DMS53 treated with DMSO at 0.1 percent for 48 hours (cell line): ENCODE measurements around the gene LHX1.

Experiments
- DNase-seq: peaks from one replicate; lab custom pipeline; 2025; ENCODE audit not compliant: unreplicated experiment; lab: John Stamatoyannopoulos, UW

Gene LHX1

DNA sequence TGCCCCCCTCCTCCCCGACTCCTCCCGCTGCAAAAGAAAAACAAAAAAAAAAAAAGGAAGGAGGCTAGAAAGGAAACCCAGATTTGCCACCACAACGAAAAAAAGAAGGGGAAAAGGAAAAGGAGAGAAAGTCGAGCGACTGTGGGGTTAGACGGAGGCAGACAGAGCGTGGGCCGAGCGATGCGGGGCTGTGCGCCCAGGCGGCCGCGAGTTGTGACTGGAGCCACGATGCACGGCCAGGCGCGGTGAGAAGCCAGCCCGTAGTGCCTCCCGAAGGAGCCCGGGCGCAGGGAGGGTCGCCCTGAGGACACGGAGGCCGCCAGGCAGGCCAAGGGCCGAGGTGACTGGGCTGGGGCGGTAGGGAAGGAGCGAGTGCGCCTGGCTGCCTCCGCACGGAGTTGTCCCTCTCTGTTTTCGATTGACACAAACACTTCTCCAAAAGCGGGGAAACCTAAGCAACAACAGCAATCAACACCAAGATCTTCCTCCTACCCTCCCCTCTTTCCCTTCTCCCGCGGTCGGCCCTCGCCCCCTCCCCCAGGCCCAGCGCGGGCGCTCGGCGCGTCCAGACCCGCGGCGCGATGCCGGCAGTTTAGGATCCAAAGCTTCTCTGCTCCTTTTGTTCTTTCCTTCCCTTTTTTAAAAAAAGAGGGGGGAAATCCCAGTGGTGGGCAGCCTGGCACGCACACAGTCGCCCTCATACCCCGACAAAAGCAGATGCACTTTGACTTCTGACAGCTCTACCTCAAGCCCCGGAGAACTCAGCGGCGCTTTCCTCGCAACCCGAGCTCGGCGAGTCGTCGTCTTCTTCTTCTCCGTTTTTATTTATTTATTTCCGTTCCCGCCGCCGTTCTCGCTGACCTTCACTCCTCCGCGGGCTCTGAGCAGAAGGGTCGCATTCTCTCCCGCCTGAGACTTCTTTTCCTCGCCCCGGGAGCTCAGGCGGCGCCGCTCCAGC lies at the start of gene LHX1:
LHX1 (plus strand) TSS at position 475 of the 958 bp plus-strand sequence. CDS start 723 bp downstream, outside the sequence.
- DNase-seq, result no peak

DNA sequence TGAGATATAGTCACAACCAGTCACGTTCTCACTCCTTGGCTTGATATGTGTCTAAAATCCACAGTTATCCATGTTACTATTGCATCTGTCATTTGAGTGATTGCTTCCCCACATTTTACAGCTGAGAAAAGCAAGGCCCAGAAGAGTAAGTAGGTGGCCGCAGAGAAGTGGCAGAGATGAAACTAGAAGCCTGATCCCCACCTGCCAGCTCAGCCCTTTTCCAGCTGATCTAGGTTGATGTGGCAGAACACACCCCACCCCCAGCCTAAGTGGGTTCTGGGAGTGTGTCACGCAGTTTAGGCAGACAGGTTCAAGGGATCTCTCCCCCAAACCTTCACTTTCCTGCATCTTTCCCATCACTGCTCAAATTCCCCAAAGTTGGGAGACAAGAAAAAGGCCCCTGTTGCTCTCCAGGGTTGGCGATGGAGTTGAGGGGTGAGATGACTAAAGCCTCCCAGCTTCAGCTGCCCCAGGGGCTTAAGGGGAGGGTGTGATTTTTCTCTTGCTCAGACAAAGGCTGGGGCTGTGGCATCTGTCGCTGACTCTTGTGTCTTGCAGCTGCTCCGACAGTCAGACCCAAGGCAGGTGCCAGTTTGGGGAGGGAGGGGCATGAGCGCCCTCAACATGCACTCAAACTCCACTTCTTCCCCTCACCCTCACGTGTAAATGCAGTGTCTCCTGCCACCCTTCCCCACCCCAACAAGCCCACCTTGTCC lies 48.9 kb upstream of the LHX1 start:
- no peak for DNase-seq

DNA sequence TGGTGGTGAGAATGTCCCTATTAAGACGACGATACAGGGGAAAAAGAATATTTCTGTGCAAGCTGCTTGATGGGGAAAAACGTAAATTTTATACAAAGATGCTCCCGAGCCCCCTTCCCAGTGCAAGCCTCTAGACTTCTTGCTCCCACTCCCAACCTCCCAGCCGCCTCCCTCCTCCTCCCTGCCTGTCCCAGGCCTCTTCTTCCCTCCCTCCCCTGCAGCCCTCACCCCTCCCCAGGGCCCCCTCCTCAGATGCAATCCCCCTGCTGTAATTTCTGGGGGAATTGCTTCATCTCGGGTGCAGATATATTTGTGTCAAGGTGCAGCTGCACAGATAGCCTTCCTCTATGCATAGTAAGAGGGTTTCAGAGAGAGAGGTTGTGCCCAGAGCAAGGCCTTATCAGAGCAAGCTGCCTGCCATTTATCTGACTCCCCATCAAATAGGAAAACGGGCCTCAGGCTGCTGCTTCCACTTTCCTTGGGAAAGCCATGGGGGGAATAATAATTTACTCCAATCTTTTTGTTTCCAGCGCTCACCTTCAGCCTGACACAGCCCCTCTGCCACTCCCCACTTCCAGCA lies 47.4 kb upstream of the LHX1 start:
- DNase-seq, result no peak

DNA sequence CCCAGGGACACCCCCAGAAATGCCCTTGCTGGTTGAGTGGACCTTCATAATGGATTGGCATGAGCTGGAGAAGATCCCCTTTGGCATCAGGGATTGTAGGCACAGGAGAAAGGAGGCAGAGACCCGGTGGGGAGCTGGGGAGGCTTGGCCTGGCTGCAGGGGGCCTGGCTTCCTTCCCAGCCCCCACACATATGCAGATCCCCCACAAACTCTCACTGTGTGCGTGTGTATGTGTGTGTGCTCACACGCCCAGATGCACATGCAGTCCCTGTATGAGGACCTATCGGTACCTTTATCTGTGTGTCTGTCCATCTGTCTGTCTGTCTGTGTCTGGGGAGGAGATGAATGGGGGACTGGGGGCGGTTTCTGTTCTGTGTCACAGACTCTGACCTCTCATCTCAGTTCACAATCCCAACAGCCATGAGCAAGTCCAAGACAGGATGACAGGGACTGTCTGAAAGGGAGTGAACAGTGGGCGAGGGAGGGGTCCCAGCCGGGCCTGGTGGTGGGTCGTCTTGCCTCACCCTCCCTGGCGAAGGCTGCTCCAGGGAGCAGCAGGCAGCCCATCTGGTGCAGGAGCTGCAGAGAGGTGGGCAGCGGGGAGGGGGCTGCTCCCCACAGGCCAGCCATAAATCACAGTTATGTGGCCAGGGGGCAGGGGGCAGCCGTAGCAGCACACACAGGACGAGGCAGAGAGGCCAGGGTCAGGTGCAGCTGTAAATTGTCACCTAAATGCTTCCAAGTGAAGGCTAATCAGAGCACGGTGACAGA lies 46.7 kb upstream of the LHX1 start:
- DNase-seq, result no peak

DNA sequence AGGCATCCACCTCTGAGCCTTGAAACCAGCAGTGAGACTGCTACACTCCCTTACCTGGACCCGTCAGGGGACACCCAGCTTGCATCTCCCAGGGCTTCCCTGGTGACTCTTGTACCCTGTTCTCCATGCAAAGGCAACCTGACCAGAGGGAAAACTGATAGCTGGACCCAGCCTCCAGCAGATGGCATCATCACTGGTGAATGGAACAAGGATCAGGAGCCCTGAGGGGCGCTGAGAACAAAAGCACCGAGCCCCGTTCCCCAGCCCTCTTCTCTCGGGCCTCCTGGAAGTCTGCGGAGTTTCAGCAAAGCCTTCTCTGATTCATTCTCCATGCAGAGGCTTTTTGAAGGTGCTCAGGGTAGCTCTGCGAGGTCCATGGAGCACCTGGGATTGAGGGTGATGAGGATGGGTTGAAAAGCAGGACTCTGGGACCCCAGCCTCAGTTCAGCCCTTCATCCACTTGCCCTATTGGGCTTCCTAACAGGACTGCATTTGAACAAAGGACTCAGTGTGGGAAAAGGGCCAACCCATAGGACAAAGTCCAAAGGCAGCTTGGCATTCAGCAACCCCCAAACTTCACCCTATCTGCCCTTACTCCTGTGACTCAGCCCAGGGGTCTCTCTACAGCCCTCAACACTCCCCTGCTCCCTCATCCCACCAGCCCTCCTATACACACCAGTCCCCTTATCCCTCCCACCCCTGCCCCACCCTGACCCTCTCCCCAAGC lies 45.0 kb upstream of the LHX1 start:
- no peak for DNase-seq

GRCh38 chr17:36894177-36894576 lies 43.1 kb upstream of the LHX1 start:
- DNase-seq, result no peak

GRCh38 chr17:36894925-36895324 lies 42.4 kb upstream of the LHX1 start:
- no peak for DNase-seq

DNA sequence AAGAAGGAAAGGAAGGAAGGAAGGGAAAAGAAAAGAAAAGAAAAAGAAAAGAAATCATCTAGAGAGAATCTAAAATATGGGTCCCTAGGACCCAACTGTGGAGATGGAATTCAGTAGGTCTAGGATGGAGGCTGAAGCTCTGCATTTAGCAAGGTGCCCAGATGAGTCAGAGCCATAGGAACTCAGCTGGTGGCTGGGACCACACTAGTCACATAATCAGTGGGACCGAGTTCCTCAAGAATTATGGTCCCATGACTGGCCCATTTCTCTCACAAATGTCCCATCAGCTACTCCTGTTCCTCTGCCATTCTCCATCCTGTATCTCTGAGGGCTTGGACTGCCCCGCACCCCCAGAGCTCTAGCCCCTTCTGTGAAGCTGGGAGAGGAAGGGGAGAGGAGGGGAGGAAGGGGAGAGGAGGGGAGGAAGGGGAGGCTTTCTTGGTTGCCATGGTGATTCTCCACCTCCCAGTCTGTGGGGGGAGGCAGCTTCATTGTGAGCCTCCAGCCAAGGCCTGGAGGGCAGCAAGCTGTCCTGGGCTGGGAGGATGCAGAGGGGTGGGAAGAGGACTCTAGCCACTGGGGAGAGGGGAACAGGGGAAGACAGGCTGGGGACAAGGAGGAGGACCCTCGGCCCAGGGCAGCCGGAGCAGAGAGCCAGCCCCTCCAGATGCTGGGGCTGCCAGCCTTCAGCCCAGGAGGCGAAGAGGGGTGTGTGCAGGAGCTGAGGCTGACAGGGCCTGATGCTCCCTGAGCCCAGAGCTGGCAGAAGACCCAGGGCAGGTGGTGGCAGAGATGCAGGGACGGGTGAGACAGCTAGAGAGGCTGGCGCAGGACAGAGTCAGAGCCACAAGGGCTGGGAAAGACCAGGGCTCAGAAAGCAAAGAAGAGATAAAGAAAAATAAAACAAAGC lies 37.8 kb upstream of the LHX1 start:
- no peak for DNase-seq

- DNase-seq, result no peak
These were observed 37.1 kb upstream of the LHX1 start for GRCh38 chr17:36900160-36900512.

- no peak for DNase-seq
These were observed 35.8 kb upstream of the LHX1 start for GRCh38 chr17:36901506-36901905.

DNA sequence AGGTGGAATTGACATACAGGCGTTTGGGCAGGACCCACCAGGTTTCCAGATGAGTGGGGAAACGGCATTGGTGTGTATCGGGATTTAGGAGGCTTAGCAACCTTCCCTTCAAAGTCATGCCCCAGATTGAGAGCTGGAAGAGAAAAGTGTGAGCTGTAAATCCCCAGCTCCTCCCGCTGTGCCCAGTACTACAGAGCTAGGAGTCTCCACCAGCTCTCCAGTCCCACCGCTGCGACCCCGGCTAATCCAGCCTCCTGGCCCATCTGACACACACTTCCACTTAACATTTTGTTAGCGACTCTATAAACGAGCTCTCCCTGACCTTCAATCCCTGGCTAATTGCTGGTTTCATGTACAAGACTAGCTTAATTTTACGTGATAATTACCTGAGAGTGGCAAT lies 29.9 kb upstream of the LHX1 start:
- DNase-seq, result no peak

GRCh38 chr17:36910513-36910912 lies 26.8 kb upstream of the LHX1 start:
- DNase-seq, result no peak

DNA sequence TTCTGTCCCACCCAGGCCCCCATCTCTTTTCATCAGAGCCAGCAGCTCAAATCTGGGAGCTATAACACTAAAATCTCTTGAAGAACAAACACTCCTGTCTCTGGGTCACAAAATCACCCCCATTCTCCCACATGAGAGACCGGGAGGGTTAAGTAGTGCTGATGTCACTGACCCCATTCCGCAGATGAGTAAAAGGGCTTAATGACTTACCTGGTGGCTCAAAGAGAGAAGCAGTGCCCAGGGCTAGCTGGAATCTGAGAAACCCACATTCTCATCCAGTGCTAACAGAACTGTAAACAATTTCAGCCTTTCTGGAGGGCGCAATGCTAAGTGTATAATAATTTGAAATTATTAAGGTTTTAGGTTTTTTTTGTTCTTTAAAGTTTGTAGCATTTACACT lies 26.3 kb upstream of the LHX1 start:
- no peak for DNase-seq

- no peak for DNase-seq
These were observed 24.1 kb upstream of the LHX1 start for GRCh38 chr17:36913132-36913531.

DNA sequence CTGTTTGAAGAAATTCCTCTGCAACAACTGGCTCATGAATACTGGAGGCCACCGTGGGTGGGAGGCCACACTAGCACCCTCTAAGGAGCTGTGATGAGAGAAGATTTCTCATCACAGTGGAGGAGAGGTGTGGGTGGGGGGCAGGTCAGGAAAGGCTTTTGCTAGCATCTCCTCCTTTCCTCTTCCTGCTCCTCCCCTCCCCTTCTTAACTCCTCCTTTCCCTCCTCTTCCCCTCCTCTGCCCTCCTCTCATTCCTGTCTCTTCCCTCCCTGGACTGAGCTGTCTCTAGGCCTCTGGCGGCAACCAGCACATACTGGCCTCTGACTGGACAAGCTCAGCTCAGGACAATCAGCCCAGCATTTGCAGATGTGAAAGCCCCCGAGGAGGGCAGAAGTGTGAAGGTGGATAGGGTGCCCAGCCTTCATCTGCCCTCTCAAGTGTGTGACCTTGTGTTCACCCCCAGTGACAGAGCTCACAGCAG lies 19.0 kb upstream of the LHX1 start:
- no peak for DNase-seq

- no peak for DNase-seq
These were observed 17.8 kb upstream of the LHX1 start for GRCh38 chr17:36919407-36919968.

DNA sequence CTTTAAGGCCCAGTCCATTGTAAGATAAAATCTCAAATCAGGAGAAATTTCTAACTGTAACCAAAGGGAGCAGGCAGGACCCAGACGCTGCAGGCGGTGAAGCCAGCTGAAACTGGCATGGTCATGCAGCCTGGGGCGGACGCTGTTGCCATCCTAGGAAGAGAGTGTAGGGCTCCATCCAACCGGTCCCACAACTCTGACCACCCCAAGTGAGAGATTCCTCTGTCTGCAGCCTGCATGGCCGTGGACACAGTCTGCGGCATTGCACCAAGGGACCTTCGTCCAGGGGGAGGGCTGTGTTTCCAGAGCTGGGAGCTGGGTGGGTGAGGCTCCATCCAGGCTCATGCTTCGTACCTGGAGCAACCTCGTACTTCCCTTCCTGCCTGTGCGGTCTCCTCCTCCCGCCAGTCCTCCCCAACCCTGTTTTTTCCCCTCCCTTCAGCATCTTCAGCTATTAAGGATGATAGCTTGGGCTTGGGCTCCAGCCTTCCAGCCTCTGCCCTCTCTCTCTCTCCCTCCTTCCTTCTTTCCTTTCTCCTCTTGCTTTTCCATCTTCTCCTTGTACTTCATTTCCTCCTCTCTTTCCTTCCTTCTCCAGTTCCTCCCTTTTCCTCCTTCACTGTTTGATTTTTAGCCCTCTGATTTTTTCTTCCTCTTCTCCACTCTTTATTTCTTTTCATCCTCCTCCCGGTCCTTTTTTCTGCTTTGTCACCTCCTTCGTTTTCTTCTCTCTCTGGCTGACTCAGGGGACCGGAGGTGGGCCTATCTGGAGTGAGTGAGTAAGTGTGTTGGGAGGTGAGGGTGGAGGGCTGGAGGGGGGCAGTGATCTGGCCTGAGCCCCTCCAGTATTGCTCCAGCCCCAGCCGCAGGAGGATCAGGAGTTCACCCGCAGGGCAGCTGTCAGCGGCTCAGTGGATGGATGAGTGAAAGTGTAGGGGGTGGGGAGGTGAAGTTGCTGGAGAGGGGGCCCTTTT lies 17.0 kb upstream of the LHX1 start:
- no peak for DNase-seq
